ENCODE measurements around the gene SCAMP1. TPM values are rescaled to one million over a fixed set of nuclear protein-coding genes. Genes with fewer than 3 reads are reported as not detected.

Gene SCAMP1
- polyA plus RNA-seq, 3 donors = 5.4 to 52.4 (median 47.8) TPM

DNA sequence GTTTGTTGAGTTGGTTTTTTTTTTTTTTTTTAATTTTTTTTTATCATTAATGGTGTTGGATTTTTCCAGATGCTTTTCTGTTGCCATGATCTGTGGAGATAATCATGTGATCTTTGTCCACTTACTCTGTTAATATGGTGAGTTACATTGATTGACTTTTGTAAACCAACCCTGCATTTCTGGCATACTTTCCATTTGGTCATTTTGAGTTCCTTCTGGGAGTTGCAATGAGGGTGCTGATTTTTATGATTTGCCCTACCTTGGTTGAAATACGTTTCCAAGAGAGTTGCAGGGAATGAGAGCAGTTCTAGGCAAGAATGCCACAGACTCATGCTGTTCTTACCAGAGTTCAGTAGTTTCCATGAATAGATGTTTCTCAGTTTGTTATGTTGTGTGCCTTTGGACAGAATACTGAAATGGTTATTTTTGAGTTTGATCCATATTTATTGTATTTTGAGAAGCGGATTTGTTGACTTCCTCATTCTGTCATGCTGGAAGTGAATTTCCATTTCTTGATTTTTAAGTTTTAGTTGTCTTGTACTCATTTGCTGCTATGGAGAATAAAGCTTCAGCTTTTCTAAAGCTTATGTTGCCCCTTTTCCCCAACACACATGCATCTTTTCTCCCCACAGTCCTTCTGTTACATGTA, 69.0 kb downstream of the SCAMP1 start:
- Mint-ChIP-seq H3K27ac (no peak overlapping the region), H3K36me3 (peaks cover 21 to 45% of the 10 kb centered on the region in 2 donors), H3K4me3 (no peak overlapping the region), H3K4me1 (peaks cover 6% of the 10 kb centered on the region), H3K9me3 (peaks cover 0 to 10% (median 2%) of the 10 kb centered on the region in 7 donors), H3K27me3 (ENCODE audit: low read depth in 3 of 3) (no peaks in the 10 kb centered on the region)
- Histone ChIP-seq H3K36me3 (replicated peaks in 1 of 2; ENCODE audit: control insufficient read depth in 1 of 2, insufficient read depth in 2 of 2, low read length in 2 of 2) (peaks cover 0 to 15% of the 10 kb centered on the region in 2 donors), H3K27me3 (ENCODE audit: control insufficient read depth in 2 of 2, insufficient read depth in 2 of 2, low read length in 2 of 2) (no peaks in the 10 kb centered on the region), H3K4me2 (replicated peaks; ENCODE audit: extremely low read depth, low read length, poor library complexity, severe bottlenecking) (no peak overlapping the region), H3K79me2 (ENCODE audit: insufficient read depth, low read length) (no peaks in the 10 kb centered on the region), H3K9me3 (replicated peaks in 1 of 2; ENCODE audit: control insufficient read depth in 1 of 2, insufficient read depth in 1 of 2, low read length in 2 of 2) (no peaks in the 10 kb centered on the region), H2AFZ (ENCODE audit: insufficient read depth, low read depth, low read length, poor library complexity, severe bottlenecking) (no peak overlapping the region), H4K20me1 (ENCODE audit: insufficient read depth, low read length) (no peaks in the 10 kb centered on the region), H3K9ac (ENCODE audit: insufficient read depth, low read length, poor library complexity, severe bottlenecking) (no peak overlapping the region), H3K27ac (ENCODE audit: low read depth in 1 of 2, low read length in 2 of 2) (no peak overlapping the region), H3K4me1 (ENCODE audit: control insufficient read depth in 1 of 2, insufficient read depth in 2 of 2, low read length in 2 of 2) (peaks cover 0 to 4% of the 10 kb centered on the region in 2 donors), H3K4me3 (replicated peaks in 1 of 3; ENCODE audit: low read depth in 2 of 3, low read length in 3 of 3) (no peak overlapping the region)
- TF ChIP-seq, protein P1, sequence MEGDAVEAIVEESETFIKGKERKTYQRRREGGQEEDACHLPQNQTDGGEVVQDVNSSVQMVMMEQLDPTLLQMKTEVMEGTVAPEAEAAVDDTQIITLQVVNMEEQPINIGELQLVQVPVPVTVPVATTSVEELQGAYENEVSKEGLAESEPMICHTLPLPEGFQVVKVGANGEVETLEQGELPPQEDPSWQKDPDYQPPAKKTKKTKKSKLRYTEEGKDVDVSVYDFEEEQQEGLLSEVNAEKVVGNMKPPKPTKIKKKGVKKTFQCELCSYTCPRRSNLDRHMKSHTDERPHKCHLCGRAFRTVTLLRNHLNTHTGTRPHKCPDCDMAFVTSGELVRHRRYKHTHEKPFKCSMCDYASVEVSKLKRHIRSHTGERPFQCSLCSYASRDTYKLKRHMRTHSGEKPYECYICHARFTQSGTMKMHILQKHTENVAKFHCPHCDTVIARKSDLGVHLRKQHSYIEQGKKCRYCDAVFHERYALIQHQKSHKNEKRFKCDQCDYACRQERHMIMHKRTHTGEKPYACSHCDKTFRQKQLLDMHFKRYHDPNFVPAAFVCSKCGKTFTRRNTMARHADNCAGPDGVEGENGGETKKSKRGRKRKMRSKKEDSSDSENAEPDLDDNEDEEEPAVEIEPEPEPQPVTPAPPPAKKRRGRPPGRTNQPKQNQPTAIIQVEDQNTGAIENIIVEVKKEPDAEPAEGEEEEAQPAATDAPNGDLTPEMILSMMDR (IDR thresholded peaks at IDR 0.05) = no peak
- 100% methylated on average over 1 of the region's 2 CpGs for WGBS (ENCODE audit: insufficient coverage)
- intact Hi-C loops (cut with micrococcal nuclease) = no loop called here
- DNase-seq = no peak

DNA sequence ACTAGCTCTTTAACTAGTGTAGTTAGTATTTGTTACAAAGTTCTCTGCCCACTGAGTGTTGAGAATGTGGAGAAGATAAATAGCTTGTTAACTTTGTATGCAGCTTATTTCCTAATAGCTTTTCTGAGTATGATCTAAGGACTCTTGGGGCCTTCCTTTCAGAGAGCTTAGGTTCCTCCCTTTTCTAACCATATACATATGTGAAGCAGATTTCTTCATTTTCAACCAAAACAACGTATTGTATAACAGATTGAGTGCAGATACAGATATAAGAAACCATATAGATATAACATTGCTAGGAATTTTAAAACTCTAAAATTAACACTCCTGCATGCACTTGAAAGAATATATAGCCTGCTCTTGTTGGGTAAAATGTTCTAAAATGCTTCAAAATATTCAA, 70.4 kb downstream of the SCAMP1 start:
- peaks cover 26 to 50% of the 10 kb centered on the region in 2 donors for H3K36me3 Mint-ChIP-seq
- no peak overlapping the region for H3K4me2 ChIP-seq (replicated peaks; ENCODE audit: extremely low read depth, low read length, poor library complexity, severe bottlenecking)
- no peak overlapping the region for H2AFZ ChIP-seq (ENCODE audit: insufficient read depth, low read depth, low read length, poor library complexity, severe bottlenecking)
- no peak overlapping the region for H3K4me3 ChIP-seq (replicated peaks in 1 of 3; ENCODE audit: low read depth in 2 of 3, low read length in 3 of 3)
- no peak for DNase-seq
- H3K9me3 Mint-ChIP-seq = peaks cover 0 to 10% (median 4%) of the 10 kb centered on the region in 7 donors
- H3K36me3 ChIP-seq (replicated peaks in 1 of 2; ENCODE audit: control insufficient read depth in 1 of 2, insufficient read depth in 2 of 2, low read length in 2 of 2) = peaks cover 0 to 15% of the 10 kb centered on the region in 2 donors
- H3K4me1 Mint-ChIP-seq = no peaks in the 10 kb centered on the region
- no peaks in the 10 kb centered on the region for H4K20me1 ChIP-seq (ENCODE audit: insufficient read depth, low read length)
- no peak overlapping the region for H3K9ac ChIP-seq (ENCODE audit: insufficient read depth, low read length, poor library complexity, severe bottlenecking)
- WGBS (ENCODE audit: insufficient coverage) = no CpG with 5 or more reads among the region's 1 CpG
- H3K79me2 ChIP-seq (ENCODE audit: insufficient read depth, low read length) = no peaks in the 10 kb centered on the region
- H3K27me3 ChIP-seq (ENCODE audit: control insufficient read depth in 2 of 2, insufficient read depth in 2 of 2, low read length in 2 of 2) = no peaks in the 10 kb centered on the region
- no peak overlapping the region for H3K27ac Mint-ChIP-seq
- intact Hi-C loops (cut with micrococcal nuclease) = no loop called here
- no peak overlapping the region for H3K27ac ChIP-seq (ENCODE audit: low read depth in 1 of 2, low read length in 2 of 2)
- H3K4me1 ChIP-seq (ENCODE audit: control insufficient read depth in 1 of 2, insufficient read depth in 2 of 2, low read length in 2 of 2) = no peaks in the 10 kb centered on the region
- TF ChIP-seq, protein P1 (IDR thresholded peaks at IDR 0.05) = no peak
- no peak overlapping the region for H3K4me3 Mint-ChIP-seq
- no peaks in the 10 kb centered on the region for H3K9me3 ChIP-seq (replicated peaks in 1 of 2; ENCODE audit: control insufficient read depth in 1 of 2, insufficient read depth in 1 of 2, low read length in 2 of 2)
- no peaks in the 10 kb centered on the region for H3K27me3 Mint-ChIP-seq (ENCODE audit: low read depth in 3 of 3)

Measured in CD14-positive monocyte (primary cell).